Measurements from ENCODE around the gene ASCC3.

- TF ChIP-seq, protein P1, sequence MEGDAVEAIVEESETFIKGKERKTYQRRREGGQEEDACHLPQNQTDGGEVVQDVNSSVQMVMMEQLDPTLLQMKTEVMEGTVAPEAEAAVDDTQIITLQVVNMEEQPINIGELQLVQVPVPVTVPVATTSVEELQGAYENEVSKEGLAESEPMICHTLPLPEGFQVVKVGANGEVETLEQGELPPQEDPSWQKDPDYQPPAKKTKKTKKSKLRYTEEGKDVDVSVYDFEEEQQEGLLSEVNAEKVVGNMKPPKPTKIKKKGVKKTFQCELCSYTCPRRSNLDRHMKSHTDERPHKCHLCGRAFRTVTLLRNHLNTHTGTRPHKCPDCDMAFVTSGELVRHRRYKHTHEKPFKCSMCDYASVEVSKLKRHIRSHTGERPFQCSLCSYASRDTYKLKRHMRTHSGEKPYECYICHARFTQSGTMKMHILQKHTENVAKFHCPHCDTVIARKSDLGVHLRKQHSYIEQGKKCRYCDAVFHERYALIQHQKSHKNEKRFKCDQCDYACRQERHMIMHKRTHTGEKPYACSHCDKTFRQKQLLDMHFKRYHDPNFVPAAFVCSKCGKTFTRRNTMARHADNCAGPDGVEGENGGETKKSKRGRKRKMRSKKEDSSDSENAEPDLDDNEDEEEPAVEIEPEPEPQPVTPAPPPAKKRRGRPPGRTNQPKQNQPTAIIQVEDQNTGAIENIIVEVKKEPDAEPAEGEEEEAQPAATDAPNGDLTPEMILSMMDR (IDR thresholded peaks at IDR 0.05; ENCODE audit: poor library complexity): no peak
- no peak for TF ChIP-seq EZH2 (IDR thresholded peaks at IDR 0.05; ENCODE audit: borderline replicate concordance)
- TF ChIP-seq EZH2phosphoT487 (IDR thresholded peaks at IDR 0.05; ENCODE audit: low read depth, severe bottlenecking, unreplicated experiment): no peak
Observed at GRCh38 chr6:100673641-100674040, 207.5 kb downstream of the ASCC3 start.

All from hepatocyte (in vitro differentiated cells).